ENCODE results near the gene SLC25A22. TPM values are rescaled to one million over a fixed set of nuclear protein-coding genes. Genes with fewer than 3 reads are reported as not detected.

SLC25A22 gene
- total RNA-seq, 2 donors from 2014 or later = 10.7 to 16.9 TPM

DNA sequence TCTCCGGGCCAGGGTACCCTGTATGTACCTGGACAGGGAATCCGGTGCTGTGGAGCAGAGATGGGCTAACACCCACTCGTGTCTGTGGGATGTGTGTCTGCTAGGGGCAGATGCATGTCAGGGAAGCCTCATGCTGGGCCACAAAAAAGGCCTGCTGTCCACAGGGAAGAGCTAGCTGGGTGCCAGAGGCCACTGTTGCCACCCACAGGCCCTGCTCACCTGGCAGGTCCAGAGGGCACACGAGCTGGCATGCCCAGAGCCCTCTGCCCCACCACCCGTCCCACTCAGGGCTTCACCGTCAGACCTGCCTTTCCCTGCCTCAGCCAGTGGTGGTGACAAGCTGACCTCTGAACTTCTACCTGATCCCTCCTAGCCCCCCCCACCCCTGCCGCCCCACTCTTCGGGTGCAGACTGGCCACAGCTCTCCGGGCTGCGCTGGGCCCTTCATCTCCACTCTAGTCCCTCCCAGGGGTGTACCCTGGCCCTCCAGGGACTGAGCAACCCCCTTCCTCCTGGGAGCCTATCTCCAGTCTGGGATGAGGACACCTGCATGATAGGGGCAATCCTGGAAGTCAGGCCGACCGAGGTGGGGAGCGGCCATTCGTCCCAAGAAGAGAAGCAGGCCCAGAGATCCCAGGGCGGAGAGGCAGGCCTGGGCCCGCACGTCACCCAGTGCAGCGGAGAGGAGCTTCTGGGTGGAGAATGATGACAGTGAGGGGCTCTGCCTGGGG lies 1.4 kb downstream of the SLC25A22 start:
- no peak for DNase-seq (ENCODE audit: low spot score)
- TF ChIP-seq, protein P1, sequence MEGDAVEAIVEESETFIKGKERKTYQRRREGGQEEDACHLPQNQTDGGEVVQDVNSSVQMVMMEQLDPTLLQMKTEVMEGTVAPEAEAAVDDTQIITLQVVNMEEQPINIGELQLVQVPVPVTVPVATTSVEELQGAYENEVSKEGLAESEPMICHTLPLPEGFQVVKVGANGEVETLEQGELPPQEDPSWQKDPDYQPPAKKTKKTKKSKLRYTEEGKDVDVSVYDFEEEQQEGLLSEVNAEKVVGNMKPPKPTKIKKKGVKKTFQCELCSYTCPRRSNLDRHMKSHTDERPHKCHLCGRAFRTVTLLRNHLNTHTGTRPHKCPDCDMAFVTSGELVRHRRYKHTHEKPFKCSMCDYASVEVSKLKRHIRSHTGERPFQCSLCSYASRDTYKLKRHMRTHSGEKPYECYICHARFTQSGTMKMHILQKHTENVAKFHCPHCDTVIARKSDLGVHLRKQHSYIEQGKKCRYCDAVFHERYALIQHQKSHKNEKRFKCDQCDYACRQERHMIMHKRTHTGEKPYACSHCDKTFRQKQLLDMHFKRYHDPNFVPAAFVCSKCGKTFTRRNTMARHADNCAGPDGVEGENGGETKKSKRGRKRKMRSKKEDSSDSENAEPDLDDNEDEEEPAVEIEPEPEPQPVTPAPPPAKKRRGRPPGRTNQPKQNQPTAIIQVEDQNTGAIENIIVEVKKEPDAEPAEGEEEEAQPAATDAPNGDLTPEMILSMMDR (IDR thresholded peaks at IDR 0.05) = no peak
- Histone ChIP-seq H3K9me3 (no peaks in the 10 kb centered on the region), H3K27ac (peak overlapping the region; percentile 69 to 79), H3K27me3 (replicated peaks; ENCODE audit: insufficient read depth) (no peaks in the 10 kb centered on the region), H3K36me3 (peaks cover 11% of the 10 kb centered on the region), H3K4me3 (peak overlapping the region; percentile 86), H3K4me1 (ENCODE audit: control insufficient read depth in 1 of 2, low read depth in 2 of 2) (peaks cover 10 to 27% of the 10 kb centered on the region in 2 donors)
- ATAC-seq (ENCODE audit: insufficient number of reproducible peaks, low FRiP score, low read depth) = no peak

DNA sequence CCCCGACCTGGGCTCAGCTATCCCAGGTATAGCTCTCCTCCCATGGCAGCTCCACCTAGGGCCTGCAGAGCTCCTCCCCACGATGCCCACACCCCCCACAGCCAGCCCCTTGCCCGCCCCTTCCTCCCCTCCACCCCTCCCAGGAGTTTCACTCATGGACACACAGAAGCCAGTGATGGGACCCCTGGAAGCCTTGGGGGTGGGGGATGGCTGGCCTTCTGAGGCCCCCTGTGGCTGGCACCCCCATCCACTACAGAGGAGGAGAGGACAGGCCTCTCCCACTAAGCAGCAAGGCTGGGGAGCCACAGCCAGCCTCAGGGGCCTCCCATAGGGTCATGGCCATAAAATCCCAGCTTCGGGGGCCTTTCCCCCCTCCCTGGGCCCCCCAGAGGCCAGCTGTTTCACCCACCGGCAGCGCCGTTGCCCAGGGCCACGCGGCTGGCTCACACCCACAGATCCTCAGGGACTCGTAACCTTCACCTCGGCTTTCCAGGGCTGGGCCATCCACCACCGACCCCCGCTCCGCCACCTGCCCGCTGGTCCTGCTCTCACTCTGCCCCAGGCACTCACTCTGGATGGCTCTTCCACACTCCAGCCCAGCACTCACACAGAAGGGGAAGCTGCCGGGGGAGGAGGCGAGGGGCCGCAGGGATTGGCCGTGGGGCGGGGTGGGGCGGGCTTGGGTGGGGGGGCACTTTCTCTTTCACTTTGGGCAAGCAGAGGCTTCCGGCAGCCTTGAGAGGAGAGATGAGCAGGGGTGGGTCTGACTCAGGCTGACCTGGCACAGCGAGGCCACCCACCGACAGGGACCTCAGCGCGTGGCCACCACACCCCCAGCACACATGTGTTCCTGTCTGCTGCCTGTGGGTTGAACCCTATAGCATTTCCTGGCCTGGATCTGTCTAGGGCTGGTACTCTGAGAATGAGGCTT lies 2.2 kb downstream of the SLC25A22 start:
- ATAC-seq (ENCODE audit: insufficient number of reproducible peaks, low FRiP score, low read depth) (no peak), DNase-seq (ENCODE audit: low spot score) (peak; percentile 43)
- Histone ChIP-seq H3K27me3 (replicated peaks; ENCODE audit: insufficient read depth) (no peaks in the 10 kb centered on the region), H3K4me1 (ENCODE audit: control insufficient read depth in 1 of 2, low read depth in 2 of 2) (peaks cover 10 to 27% of the 10 kb centered on the region in 2 donors), H3K27ac (peak overlapping the region; percentile 69 to 79), H3K4me3 (peak overlapping the region; percentile 86), H3K9me3 (no peaks in the 10 kb centered on the region), H3K36me3 (peaks cover 5% of the 10 kb centered on the region)
- TF ChIP-seq, protein P1 (IDR thresholded peaks at IDR 0.05) = no peak

DNA sequence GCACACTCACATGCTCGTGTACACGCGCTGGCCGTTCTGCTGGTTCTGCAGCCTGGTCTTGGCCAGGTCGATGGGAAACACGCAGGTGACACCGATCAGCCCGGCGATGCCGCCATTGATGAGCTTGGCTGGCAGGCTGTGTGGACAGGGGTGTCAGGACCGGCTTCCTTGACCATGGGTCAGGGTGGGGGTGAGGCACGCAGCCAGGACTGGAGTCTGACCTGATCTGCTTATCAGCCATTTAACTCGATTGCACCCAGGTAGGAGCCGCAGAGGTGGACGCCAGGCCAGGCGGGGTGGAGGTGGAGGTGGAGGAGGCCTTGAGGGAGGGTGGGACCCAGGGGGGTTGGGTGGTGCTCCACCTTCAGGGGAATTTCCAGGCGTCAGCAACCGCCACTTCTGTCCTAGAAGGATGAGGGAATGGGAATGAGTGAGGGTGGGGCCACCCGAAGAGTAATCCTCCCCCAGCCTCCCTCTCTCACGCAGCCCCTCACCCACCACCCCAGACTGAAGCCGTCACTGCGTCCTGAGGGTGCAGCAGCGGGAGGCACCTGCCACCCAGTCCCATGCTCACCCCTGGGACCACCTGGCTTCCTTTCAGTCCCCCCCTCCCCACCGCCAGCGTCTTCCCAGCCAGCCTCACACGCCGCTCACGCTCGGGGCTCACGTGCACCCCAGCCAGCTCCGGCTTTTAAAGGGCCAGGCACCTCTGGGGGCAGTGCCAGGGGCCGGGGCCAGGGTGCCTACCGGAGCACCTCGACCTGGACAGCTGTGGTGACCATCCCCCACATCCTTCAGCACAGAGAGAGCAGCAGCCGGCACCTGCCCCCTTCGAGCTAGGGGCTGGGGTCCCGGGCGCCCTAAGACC lies 3.1 kb downstream of the SLC25A22 start:
- no peaks in the 10 kb centered on the region for H3K36me3 ChIP-seq
- H3K27ac ChIP-seq = no peak overlapping the region
- ATAC-seq (ENCODE audit: insufficient number of reproducible peaks, low FRiP score, low read depth) = no peak
- peaks cover 10 to 27% of the 10 kb centered on the region in 2 donors for H3K4me1 ChIP-seq (ENCODE audit: control insufficient read depth in 1 of 2, low read depth in 2 of 2)
- TF ChIP-seq, protein P1 (IDR thresholded peaks at IDR 0.05) = no peak
- no peak for DNase-seq (ENCODE audit: low spot score)
- peak overlapping the region; percentile 86 for H3K4me3 ChIP-seq
- H3K27me3 ChIP-seq (replicated peaks; ENCODE audit: insufficient read depth) = no peaks in the 10 kb centered on the region
- H3K9me3 ChIP-seq = no peaks in the 10 kb centered on the region

DNA sequence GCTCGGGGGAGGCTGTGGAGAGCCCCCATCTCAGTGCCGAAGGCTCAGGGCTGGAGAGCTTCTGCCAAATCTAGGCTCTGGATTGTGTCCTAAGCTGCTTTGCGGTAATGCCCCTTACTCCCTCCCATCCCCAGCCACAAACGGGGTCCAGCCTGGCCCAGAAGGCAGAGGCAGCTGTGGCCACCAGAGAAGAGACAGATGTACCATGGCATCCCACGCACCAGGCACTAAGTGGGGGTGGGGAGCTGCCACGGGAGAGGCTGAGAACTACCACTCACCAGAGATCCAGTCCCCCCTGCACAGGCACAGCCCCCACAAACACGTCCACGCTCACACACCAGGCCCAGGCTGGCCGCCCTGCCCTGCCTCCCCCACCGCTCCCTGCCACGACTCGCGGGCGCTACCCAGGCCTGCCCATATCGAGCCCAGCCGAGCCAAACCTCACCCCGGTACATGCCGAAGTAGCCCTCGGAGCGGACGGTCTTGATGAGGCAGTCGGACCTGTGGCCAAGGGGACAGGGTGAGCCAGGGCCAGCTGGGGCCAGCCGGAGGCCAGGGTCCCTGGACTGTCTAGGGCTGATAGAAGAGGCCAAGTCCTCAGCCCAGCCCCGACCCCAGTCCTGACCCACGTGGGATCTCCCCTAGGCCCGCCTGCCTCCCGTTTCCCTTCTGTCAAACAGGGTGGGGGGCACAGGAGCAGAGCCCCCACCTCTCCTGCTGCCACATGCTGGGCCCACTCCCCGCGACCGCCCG lies 3.9 kb downstream of the SLC25A22 start:
- Histone ChIP-seq H3K27me3 (replicated peaks; ENCODE audit: insufficient read depth) (peaks cover 2% of the 10 kb centered on the region), H3K4me1 (ENCODE audit: control insufficient read depth in 1 of 2, low read depth in 2 of 2) (peaks cover 10 to 27% of the 10 kb centered on the region in 2 donors), H3K27ac (no peak overlapping the region), H3K9me3 (no peaks in the 10 kb centered on the region), H3K36me3 (no peaks in the 10 kb centered on the region), H3K4me3 (no peak overlapping the region)
- ATAC-seq (ENCODE audit: insufficient number of reproducible peaks, low FRiP score, low read depth) = no peak
- DNase-seq (ENCODE audit: low spot score) = no peak
- TF ChIP-seq, protein P1 (IDR thresholded peaks at IDR 0.05) = no peak

All from thoracic aorta (tissue), 2 donors.